ENCODE data around the gene OOSP3.

- TF ChIP-seq, protein P1, sequence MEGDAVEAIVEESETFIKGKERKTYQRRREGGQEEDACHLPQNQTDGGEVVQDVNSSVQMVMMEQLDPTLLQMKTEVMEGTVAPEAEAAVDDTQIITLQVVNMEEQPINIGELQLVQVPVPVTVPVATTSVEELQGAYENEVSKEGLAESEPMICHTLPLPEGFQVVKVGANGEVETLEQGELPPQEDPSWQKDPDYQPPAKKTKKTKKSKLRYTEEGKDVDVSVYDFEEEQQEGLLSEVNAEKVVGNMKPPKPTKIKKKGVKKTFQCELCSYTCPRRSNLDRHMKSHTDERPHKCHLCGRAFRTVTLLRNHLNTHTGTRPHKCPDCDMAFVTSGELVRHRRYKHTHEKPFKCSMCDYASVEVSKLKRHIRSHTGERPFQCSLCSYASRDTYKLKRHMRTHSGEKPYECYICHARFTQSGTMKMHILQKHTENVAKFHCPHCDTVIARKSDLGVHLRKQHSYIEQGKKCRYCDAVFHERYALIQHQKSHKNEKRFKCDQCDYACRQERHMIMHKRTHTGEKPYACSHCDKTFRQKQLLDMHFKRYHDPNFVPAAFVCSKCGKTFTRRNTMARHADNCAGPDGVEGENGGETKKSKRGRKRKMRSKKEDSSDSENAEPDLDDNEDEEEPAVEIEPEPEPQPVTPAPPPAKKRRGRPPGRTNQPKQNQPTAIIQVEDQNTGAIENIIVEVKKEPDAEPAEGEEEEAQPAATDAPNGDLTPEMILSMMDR (IDR thresholded peaks at IDR 0.05; ENCODE audit: low read depth, low read length): no peak
- TF ChIP-seq POLR2A (IDR thresholded peaks at IDR 0.05; ENCODE audit: extremely low read depth, insufficient read length): no peak
- TF ChIP-seq MYC (IDR thresholded peaks at IDR 0.05; ENCODE audit: low read depth, low read length): no peak
- no peak for TF ChIP-seq MAX (IDR thresholded peaks at IDR 0.05; ENCODE audit: low read depth, low read length)
These were observed 59.5 kb downstream of the OOSP3 start, which contains the start of gene OOSP1 for GRCh38 chr11:59938132-59938531.

Measured in NB4 (cell line).